HUES48 (cell line): ENCODE results near the gene SGSH.
"Not testable (repeated sequence)": the region's sequence is repeated elsewhere in the genome, so short reads cannot be mapped to it uniquely, and the experiment has no call there.

Experiments used
- H3K27ac ChIP-seq: one replicate; pipeline ENCODE4 v1.7.0; 2013; ENCODE audit warnings: low read depth, low read length, inconsistent platforms
- H3K27me3 ChIP-seq: 2 replicates; pipeline ENCODE4 v1.6.1; 2013; ENCODE audit warnings: mild to moderate bottlenecking, low read length; ENCODE audit not compliant: control insufficient read depth, insufficient read depth
- H3K36me3 ChIP-seq: 2 replicates; pipeline ENCODE4 v1.6.1; 2013; ENCODE audit warnings: low read length; ENCODE audit not compliant: control insufficient read depth, insufficient read depth
- H3K4me1 ChIP-seq: 2 replicates; pipeline ENCODE4 v1.6.1; 2013; ENCODE audit warnings: mild to moderate bottlenecking, low read length; ENCODE audit not compliant: control insufficient read depth, insufficient read depth
- H3K4me3 ChIP-seq: 2 replicates; pipeline ENCODE4 v1.5.1; 2013; ENCODE audit warnings: mild to moderate bottlenecking, low read depth, low read length
- H3K9ac ChIP-seq: 2 replicates; pipeline ENCODE4 v1.6.1; 2013; ENCODE audit warnings: mild to moderate bottlenecking, low read depth, low read length, moderate library complexity
- H3K9me3 ChIP-seq: 2 replicates; pipeline ENCODE4 v1.6.1; 2013; ENCODE audit warnings: low read length; ENCODE audit not compliant: control insufficient read depth, insufficient read depth

The SGSH gene

GRCh38 chr17:80208050-80208449 lies 12.1 kb downstream of the SGSH start:
- Histone ChIP-seq H3K27ac (no peak overlapping the region), H3K9ac (no peak overlapping the region), H3K9me3 (no peaks in the 10 kb centered on the region), H3K4me3 (no peak overlapping the region), H3K36me3 (peaks cover 38% of the 10 kb centered on the region), H3K4me1 (no peaks in the 10 kb centered on the region), H3K27me3 (no peaks in the 10 kb centered on the region)

GRCh38 chr17:80205811-80206210 lies 14.3 kb downstream of the SGSH start:
- Histone ChIP-seq H3K4me1 (no peaks in the 10 kb centered on the region), H3K9ac (no peak overlapping the region), H3K9me3 (no peaks in the 10 kb centered on the region), H3K27ac (no peak overlapping the region), H3K4me3 (no peak overlapping the region), H3K36me3 (peaks cover 21% of the 10 kb centered on the region), H3K27me3 (no peaks in the 10 kb centered on the region)

- Histone ChIP-seq H3K27me3 (no peaks in the 10 kb centered on the region), H3K4me3 (no peak overlapping the region), H3K36me3 (peaks cover 12% of the 10 kb centered on the region; the same call in 1 of the 2 replicates), H3K9ac (no peak overlapping the region), H3K4me1 (no peaks in the 10 kb centered on the region), H3K9me3 (no peaks in the 10 kb centered on the region), H3K27ac (no peak overlapping the region)
Observed at GRCh38 chr17:80204626-80205468, 15.3 kb downstream of the SGSH start.

GRCh38 chr17:80203471-80203963 lies 16.6 kb downstream of the SGSH start:
- Histone ChIP-seq H3K27ac (no peak overlapping the region), H3K4me3 (no peak overlapping the region), H3K9ac (no peak overlapping the region), H3K4me1 (no peaks in the 10 kb centered on the region), H3K27me3 (no peaks in the 10 kb centered on the region), H3K36me3 (no peaks in the 10 kb centered on the region), H3K9me3 (no peaks in the 10 kb centered on the region)

- no peaks in the 10 kb centered on the region; the same call in 1 of the 2 replicates for H3K4me1 ChIP-seq
- no peaks in the 10 kb centered on the region for H3K27me3 ChIP-seq
- no peak overlapping the region for H3K4me3 ChIP-seq
- H3K9me3 ChIP-seq: no peaks in the 10 kb centered on the region
- H3K27ac ChIP-seq: no peak overlapping the region
- H3K36me3 ChIP-seq: no peaks in the 10 kb centered on the region
- no peak overlapping the region for H3K9ac ChIP-seq
Observed at GRCh38 chr17:80202197-80202596, 17.9 kb downstream of the SGSH start.

- H3K4me1 ChIP-seq: no peaks in the 10 kb centered on the region; the same call in 1 of the 2 replicates
- no peak overlapping the region for H3K27ac ChIP-seq
- no peaks in the 10 kb centered on the region for H3K27me3 ChIP-seq
- H3K36me3 ChIP-seq: no peaks in the 10 kb centered on the region
- no peaks in the 10 kb centered on the region for H3K9me3 ChIP-seq
- H3K9ac ChIP-seq: no peak overlapping the region
- no peak overlapping the region for H3K4me3 ChIP-seq
Observed at GRCh38 chr17:80201446-80201845, 18.7 kb downstream of the SGSH start.

GRCh38 chr17:80199295-80199694 lies 20.8 kb downstream of the SGSH start:
- H3K9me3 ChIP-seq, H3K4me1 ChIP-seq, H3K27ac ChIP-seq, H3K4me3 ChIP-seq, H3K27me3 ChIP-seq, H3K9ac ChIP-seq, H3K36me3 ChIP-seq: not testable (repeated sequence)

GRCh38 chr17:80198144-80198661 lies 21.9 kb downstream of the SGSH start:
- H3K27me3 ChIP-seq: no peaks in the 10 kb centered on the region
- no peaks in the 10 kb centered on the region for H3K36me3 ChIP-seq
- no peaks in the 10 kb centered on the region; the same call in 1 of the 2 replicates for H3K4me1 ChIP-seq
- no peak overlapping the region for H3K27ac ChIP-seq
- H3K9me3 ChIP-seq: no peaks in the 10 kb centered on the region
- H3K9ac ChIP-seq: no peak overlapping the region
- no peak overlapping the region for H3K4me3 ChIP-seq

GRCh38 chr17:80196652-80197051 lies 23.5 kb downstream of the SGSH start:
- Histone ChIP-seq H3K9ac (no peak overlapping the region), H3K27me3 (no peaks in the 10 kb centered on the region), H3K9me3 (no peaks in the 10 kb centered on the region), H3K4me1 (no peaks in the 10 kb centered on the region; the same call in 1 of the 2 replicates), H3K36me3 (no peaks in the 10 kb centered on the region), H3K4me3 (no peak overlapping the region), H3K27ac (no peak overlapping the region)

GRCh38 chr17:80195671-80196529 lies 24.2 kb downstream of the SGSH start:
- no peaks in the 10 kb centered on the region; the same call in 1 of the 2 replicates for H3K4me1 ChIP-seq
- H3K27ac ChIP-seq: no peak overlapping the region
- no peaks in the 10 kb centered on the region for H3K27me3 ChIP-seq
- H3K9me3 ChIP-seq: no peaks in the 10 kb centered on the region
- no peak overlapping the region for H3K4me3 ChIP-seq
- H3K36me3 ChIP-seq: no peaks in the 10 kb centered on the region
- H3K9ac ChIP-seq: no peak overlapping the region
